Fibroblast of skin of left biceps (primary cell): ENCODE data around the gene GSC2.

ENCODE experiments used
- DNase-seq, 2 experiments: peaks; one replicate each; pipeline ENCODE4 v3.0.0-alpha.2; 2013; ENCODE audit warnings: low read depth in 2 of 2

Gene GSC2

DNA sequence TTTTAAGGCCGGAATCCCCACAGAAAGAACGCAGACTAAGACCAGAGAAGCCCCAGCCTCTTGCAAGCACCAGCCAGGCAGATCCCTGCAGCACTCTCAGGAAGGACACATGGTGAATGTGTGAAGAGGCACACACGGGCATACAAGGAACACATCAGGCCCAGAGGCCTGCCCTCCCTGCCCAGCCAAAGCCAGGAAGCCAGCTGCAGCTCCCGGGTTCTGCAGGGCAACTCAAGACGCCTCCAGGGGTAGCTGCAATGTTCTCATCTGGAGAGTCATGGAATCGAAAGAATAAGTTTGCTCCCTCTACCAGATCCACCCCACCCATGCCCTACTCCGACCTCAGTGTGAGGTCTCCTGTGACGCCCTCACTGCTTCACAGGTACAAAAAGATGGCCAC is 30.1 kb downstream of the GSC2 start:
- DNase-seq = no peak

GRCh38 chr22:19118329-19118880 is 31.7 kb downstream of the GSC2 start:
- DNase-seq = no peak

DNA sequence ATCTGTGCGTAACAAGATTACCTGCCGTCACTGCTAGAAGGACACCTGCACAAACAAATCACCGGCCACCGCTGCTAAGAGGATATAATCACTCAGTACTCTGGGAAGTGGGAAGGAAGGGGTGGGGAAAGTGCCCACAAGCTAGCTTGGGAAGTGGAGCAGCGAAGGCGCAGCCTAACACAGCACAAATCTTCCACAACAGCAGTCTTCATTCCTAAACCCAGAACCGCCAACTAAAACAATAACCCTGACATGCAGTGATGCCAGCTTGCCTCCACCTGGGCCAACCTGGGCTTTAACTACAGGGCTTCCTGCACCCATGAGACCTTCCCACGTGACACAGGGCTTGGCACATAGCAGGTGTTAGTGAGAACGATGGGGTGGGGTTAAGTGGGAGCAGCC is 33.0 kb downstream of the GSC2 start:
- DNase-seq = no peak

DNA sequence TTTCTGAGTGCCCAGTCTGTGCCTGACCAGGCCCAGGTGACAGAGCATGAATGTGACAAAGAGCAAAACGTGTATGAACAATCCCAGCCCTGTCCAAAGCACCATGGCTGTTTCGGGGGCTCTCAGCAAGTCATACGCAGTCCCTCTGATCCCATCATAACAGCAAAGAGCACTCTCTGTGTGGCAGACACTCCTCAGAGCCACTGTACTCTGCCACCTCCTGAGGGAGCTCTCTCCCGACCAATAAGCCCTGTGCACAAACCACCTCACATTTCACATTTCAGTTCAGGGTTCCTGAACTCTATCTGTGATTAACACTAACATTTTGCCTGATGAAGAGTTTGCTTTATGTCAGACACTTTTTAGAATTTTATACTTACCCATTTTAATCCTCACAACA is 34.5 kb downstream of the GSC2 start:
- no peak for DNase-seq

GRCh38 chr22:19114984-19115552 is 35.0 kb downstream of the GSC2 start:
- no peak for DNase-seq

GRCh38 chr22:19113429-19113828 is 36.7 kb downstream of the GSC2 start:
- DNase-seq = no peak

DNA sequence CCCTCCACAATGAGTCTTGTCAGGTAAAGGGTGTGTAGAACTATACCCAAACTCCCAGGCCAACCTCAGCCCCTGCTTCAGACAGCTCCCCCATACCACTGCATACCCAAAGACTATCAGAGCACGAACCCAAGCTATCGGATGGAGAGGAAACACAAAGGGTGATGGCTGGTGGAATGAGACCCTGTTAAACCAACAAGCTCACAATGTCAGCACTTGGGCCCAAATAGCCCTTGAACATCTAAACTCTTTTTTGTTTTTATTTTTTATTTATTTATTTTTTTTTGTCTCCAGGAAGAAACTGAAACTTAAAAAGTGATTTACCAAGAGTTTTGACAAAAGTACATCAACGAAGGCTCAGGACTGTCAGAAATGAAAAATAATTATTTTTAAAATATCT is 38.5 kb downstream of the GSC2 start:
- DNase-seq = no peak

DNA sequence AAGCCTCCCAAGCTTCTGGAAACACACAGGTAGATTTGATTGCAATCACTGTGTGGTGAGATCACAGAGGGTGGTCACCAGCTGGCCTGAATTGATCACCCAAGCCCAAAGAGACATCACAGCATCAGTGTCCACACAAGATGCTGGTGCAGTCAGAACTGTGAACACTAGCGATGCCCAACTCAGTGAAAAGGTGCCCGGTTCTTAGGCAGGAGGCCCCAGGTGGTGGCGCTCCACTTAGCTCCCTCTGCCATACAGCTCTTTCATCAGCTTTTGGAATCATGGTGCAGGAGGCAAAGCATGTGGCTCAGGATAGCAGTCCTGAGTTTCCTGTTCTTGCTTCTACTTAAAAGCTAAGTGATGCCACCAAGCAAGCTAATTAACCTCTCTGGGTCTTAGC is 39.0 kb downstream of the GSC2 start:
- no peak for DNase-seq

GRCh38 chr22:19110646-19111045 is 39.4 kb downstream of the GSC2 start:
- DNase-seq = no peak

DNA sequence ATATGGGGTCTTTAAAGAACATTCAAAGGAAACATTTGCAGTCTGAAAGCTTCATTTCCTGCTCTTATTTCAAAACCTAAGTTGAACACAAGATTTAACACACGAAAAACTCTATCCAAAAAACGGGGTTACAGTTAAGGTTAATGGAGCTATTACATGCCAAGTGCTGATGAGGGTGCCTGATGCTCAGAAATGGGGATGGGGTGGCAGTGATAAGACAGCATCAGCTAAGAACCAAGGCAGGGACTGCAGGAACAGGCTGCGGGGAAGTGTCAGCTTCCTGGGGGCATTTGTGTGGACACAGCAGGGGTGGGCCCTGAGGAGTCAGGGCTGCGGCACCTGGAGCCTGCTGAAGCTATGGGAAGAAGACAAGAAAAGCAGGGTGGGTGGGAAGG is 40.0 kb downstream of the GSC2 start:
- DNase-seq = no peak

DNA sequence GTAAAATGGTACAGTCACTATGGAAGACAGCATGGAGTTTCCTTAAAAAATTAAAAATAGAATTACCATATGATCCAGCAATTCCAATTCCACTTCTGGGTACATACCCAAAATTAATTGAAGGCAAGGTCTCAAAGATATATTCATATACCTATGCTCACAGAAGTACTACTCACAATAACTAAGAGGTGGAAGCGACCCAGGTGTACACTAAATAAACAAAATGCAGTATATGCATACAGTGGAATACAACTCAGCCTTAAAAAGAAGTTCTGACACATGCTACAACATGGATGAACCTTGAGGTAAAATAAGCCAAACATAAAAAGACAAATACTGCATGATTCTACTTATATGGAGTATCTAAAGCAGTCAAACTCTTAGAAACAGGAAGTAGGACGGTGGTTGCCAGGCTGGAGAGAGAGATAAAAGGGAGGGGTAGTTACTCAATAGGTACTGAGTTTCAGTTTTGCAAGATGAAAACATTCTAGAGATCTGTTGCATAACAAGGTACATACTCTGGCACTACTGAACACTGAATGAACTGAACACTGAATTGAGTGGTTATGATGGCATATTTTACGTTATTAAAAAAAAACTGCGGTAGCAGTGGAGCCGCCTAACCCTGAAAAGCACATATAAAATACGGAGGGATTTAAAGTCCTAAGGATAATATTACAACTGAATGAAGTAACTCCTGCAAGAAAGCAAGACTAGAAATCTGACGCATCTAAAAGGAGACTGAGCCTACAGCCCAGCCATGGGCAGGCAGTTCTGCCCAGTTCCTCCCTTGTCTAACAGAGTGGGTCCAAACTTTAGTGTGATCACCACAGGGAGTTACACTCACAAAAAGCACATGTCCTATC is 40.7 kb downstream of the GSC2 start:
- DNase-seq = no peak

GRCh38 chr22:19108807-19109197 is 41.3 kb downstream of the GSC2 start:
- DNase-seq = no peak

DNA sequence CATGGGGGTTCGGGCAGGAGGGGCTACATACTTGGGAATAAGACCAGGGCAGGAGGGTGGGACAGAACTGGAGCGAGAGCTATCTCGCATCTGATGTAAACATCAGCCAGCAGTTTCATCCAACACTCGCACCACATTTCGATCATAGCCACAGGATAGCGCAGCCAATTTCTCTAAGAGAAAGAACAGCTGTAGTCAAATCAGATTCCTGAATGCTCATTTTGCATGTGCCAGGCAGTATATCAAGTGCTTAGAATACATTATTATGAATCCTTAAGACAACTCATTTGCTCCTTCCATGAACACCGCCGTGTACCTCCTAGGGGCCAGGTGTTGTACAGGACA is 42.4 kb downstream of the GSC2 start:
- no peak for DNase-seq

DNA sequence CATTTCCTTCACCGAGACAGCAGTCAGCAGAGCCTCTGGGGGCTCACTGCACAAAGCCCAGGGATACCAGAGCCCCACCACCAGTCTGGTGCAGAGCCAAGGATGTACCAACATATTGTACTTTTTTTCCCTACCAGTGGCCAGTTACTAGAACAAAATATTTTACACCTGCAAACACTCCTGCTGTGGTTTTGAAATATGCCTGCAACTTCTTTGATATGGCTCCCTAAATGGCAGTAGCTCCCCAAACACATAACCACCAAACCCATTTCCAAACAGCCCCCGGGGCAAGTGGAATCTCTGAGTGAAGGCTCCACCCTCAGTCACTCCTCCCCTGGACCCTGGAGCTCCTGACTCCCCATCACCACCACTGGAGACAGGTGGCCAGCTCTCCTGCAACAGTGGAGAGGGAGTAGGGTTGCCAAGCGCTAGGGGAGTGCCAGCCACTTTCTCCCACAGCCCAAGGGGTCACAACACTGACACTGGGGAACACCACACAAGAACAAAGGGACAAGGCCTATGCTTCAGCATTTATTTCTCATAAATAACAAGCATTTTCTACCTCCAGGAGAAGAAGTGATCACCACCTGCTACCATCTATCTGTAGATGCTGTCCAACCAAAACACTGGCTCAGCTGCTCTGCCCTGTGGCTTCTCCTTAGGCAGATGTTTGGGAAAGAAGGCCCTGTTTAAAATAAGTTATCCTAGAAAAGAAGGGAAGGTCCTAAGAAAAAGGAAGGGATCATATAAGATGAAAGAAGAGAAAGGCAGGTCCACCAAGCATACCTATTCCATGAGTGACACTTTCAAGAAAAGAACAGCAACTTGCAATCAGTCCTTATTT is 43.0 kb downstream of the GSC2 start:
- DNase-seq = no peak

GRCh38 chr22:19105867-19106802 is 44.0 kb downstream of the GSC2 start:
- DNase-seq = no peak

GRCh38 chr22:19105456-19105855 is 44.6 kb downstream of the GSC2 start:
- no peak for DNase-seq

DNA sequence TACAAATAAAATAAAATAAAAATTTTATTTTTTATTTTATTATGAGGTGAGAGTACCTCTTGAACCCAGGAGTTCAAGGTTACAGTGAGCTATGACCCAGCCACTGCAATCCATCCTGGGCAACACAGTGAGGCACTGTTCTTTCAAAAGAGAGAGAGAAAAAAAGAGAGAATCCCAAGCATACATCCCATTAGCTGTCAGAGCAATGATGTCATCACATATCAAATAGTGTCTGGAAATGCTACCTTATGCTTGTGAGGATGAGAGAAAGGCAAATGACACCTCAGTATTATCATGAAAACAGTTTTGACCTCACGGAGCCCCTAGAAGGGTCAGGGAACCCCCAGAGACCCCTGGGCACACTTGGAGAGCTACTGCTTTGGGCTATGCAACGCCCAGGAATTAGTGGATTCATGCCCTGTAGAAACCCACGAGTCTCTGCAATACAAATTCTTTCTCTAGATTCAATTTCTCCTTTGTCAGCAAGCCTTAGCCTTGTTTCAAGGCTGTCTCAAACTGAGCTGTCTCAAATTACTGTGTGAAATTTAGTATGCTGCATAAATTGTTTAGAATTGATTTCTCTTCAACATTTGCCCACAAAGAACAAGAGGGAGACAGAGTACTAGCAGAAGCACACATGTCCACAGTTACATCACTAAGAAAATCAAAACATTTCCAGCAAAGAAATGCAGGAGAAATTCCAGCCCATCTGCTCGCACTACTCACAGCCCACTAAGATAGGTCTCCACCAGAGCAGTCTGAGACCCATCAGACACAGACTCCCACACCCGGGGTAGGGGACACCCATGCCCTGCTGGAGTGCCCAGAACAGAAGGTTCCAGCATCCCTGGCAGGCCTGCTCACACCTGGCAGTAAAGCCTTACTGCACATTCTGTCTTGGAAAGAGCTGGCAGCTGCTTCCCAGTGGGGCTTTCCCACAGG is 45.9 kb downstream of the GSC2 start:
- no peak for DNase-seq

- DNase-seq = no peak
Observed at GRCh38 chr22:19098157-19098556, 51.9 kb downstream of the GSC2 start.

- DNase-seq = no peak
Observed at GRCh38 chr22:19097518-19097917, 52.6 kb downstream of the GSC2 start.
